H1 (cell line): ENCODE data around the gene LSM14B. TPM values are rescaled to one million over a fixed set of nuclear protein-coding genes. Genes with fewer than 3 reads are reported as not detected.

Experiments used
- ASH2L ChIP-seq: fragments of 200-600, 300-600 bp; sonication (generic); IDR thresholded peaks from one replicate; pipeline ENCODE4 v1.7.1; 2017; ENCODE audit warnings: low read length
- BACH1 ChIP-seq: IDR thresholded peaks from 2 replicates; pipeline ENCODE4 v1.6.1; 2012; ENCODE audit warnings: low read length, improper control_type of control experiment
- CTCF ChIP-seq, 3 experiments: IDR thresholded peaks; 1 replicate in 2 of 3; 2 replicates in 1 of 3; pipeline versions ENCODE4 v1.5.1 to v1.6.1; 2011; ENCODE audit warnings: low read length in 3 of 3, mild to moderate bottlenecking in 3 of 3, inconsistent platforms in 2 of 3, low read depth in 1 of 3, moderate library complexity in 1 of 3; ENCODE audit not compliant: insufficient read depth in 1 of 3; ENCODE audit errors: control extremely low read depth in 1 of 3
- EZH2 ChIP-seq: fragments of 200-600 bp; sonication (generic); IDR thresholded peaks from 2 replicates; pipeline ENCODE4 v1.7.1; 2012; ENCODE audit warnings: low read depth, mild to moderate bottlenecking, moderate library complexity, low read length, inconsistent platforms; ENCODE audit not compliant: severe bottlenecking
- HDAC6 ChIP-seq: IDR thresholded peaks from one replicate; pipeline ENCODE4 v1.7.1; 2012; ENCODE audit warnings: low read depth, mild to moderate bottlenecking, inconsistent platforms, low read length, moderate library complexity
- RNF2 ChIP-seq: fragments of 200-900, 300-1000 bp; sonication (generic); IDR thresholded peaks from 2 replicates; pipeline ENCODE4 v1.7.1; 2016; ENCODE audit warnings: borderline replicate concordance, low read depth, mild to moderate bottlenecking, antibody characterized with exemption, low read length; ENCODE audit not compliant: poor library complexity, severe bottlenecking; ENCODE audit errors: missing control alignments
- SAP30 ChIP-seq: fragments of 300-600 bp; sonication (generic); IDR thresholded peaks from 2 replicates; pipeline ENCODE4 v1.7.1; 2012; ENCODE audit warnings: low read length, moderate library complexity, mild to moderate bottlenecking, inconsistent platforms; ENCODE audit not compliant: insufficient read depth, insufficient replicate concordance
- SP4 ChIP-seq: IDR thresholded peaks from 2 replicates; pipeline ENCODE4 v1.6.1; 2012; ENCODE audit warnings: low read length, inconsistent platforms
- polyA plus RNA-seq, 7 experiments: library from polyadenylated mRNA; depleted of rRNA in 3 of 7; stranded (reverse) in 5 of 7; unstranded in 2 of 7; fragments of >200 nt in 5 of 7; fragments of 200-250 nt in 2 of 7; gene quantifications; 1 replicate in 5 of 7; 2 replicates in 1 of 7; 4 replicates in 1 of 7; pipeline versions ENCODE4 v1.2.1 to v1.2.3, GENCODE V29; 2011 to 2013; ENCODE audit warnings: missing spikeins in 2 of 7, mixed read lengths in 2 of 7
- total RNA-seq: library from RNA; stranded (reverse); fragmentation: NEBNext Ultra II Directional; extraction: Animal tissue kit (Norgen Biotek cat#: 25700); gene quantifications from 2 replicates; pipeline ENCODE4 v1.2.1, GENCODE V29; 2021

The LSM14B gene
- total and polyA plus RNA-seq, 2 of the 8 experiments (the other 6 are each of a cell fraction or from before 2014, with no cell fraction given) = 58.3 to 65.6 TPM

GRCh38 chr20:62151225-62151624, 28.9 kb downstream of the LSM14B start (continued):
- TF ChIP-seq EZH2 = no peak
- TF ChIP-seq BACH1 = no peak
- TF ChIP-seq CTCF (IDR thresholded peaks at IDR 0.05; ENCODE audit: control extremely low read depth in 1 of 3, insufficient read depth in 1 of 3, low read depth in 1 of 3, low read length in 3 of 3) = no peak
- no peak for TF ChIP-seq ASH2L
- no peak for TF ChIP-seq HDAC6
- no peak for TF ChIP-seq SP4
- TF ChIP-seq SAP30 = no peak
- no peak for TF ChIP-seq RNF2
